Progenitor cell of endocrine pancreas (in vitro differentiated cells): ENCODE data around the gene BPIFB3. TPM values are rescaled to one million over a fixed set of nuclear protein-coding genes. Genes with fewer than 3 reads are reported as not detected.

Experiments used
- DNase-seq: peaks from one replicate; pipeline ENCODE4 v3.0.0; 2021; ENCODE audit warnings: low spot score; ENCODE audit not compliant: unreplicated experiment
- H3K27ac Mint-ChIP-seq: 2 replicates; pipeline ENCODE4 v1.8.0; 2021; ENCODE audit warnings: mild to moderate bottlenecking, moderate library complexity, mixed read lengths
- H3K27me3 Mint-ChIP-seq: 2 replicates; pipeline ENCODE4 v1.8.0; 2021; ENCODE audit warnings: mixed read lengths
- H3K36me3 Mint-ChIP-seq: 2 replicates; pipeline ENCODE4 v1.8.0; 2022; ENCODE audit warnings: mixed read lengths; ENCODE audit not compliant: insufficient read depth
- H3K4me1 Mint-ChIP-seq: 2 replicates; pipeline ENCODE4 v1.8.0; 2021; ENCODE audit warnings: low read depth, mixed read lengths
- H3K4me3 Mint-ChIP-seq: 2 replicates; pipeline ENCODE4 v1.8.0; 2021; ENCODE audit warnings: low read depth, mild to moderate bottlenecking, moderate library complexity, mixed read lengths
- H3K9me3 Mint-ChIP-seq: 2 replicates; pipeline ENCODE4 v1.8.0; 2021; ENCODE audit warnings: low read depth, mixed read lengths
- CTCF ChIP-seq: fragments of 200-600 bp; sonication (generic); IDR thresholded peaks from one replicate; pipeline ENCODE4 v1.5.0; 2021; ENCODE audit warnings: antibody characterized with exemption, mild to moderate bottlenecking; ENCODE audit not compliant: unreplicated experiment
- total RNA-seq: library from RNA; stranded (reverse); gene quantifications from 2 replicates; pipeline ENCODE4 v1.2.1, GENCODE V29; 2021

BPIFB3 gene
- total RNA-seq, 1 donor from 2014 or later, result not detected

GRCh38 chr20:33082546-33082945 is 28.8 kb downstream of the BPIFB3 start:
- DNase-seq, result no peak
- no peaks in the 10 kb centered on the region for H3K4me1 Mint-ChIP-seq
- TF ChIP-seq CTCF, result no peak
- no peak overlapping the region for H3K27ac Mint-ChIP-seq
- no peaks in the 10 kb centered on the region for H3K36me3 Mint-ChIP-seq
- H3K9me3 Mint-ChIP-seq, result no peaks in the 10 kb centered on the region
- no peak overlapping the region for H3K4me3 Mint-ChIP-seq
- H3K27me3 Mint-ChIP-seq, result peaks cover 12% of the 10 kb centered on the region

DNA sequence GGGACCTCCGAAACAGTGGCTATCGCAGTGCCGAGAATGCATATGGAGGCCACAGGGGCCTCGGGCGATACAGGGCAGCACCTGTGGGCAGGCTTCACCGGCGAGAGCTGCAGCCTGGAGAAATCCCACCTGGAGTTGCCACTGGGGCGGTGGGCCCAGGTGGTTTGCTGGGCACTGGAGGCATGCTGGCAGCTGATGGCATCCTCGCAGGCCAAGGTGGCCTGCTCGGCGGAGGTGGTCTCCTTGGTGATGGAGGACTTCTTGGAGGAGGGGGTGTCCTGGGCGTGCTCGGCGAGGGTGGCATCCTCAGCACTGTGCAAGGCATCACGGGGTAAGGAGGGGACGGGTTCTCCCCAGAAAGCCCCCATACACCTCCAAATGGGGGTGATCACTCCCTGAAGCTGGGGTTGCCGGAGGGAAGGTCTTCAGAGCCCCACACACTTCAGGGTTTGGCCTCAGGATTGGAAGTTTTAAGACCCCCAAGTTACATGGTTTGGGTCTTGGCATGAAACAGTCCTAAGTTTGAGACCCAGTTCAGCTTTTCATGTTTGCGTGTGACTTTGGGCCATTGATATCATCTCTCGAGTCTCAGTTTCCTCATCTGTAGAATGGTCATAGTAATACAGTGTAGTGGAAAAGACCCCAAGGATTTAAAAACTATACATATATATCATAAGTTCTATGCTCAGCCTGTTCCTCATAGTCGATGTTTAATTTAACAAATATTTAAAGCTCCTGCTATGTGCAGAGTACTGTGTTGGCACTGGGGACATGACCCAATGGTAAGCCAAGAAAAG is 30.0 kb downstream of the BPIFB3 start:
- TF ChIP-seq CTCF, result no peak
- no peak overlapping the region for H3K27ac Mint-ChIP-seq
- DNase-seq, result no peak
- peaks cover 15% of the 10 kb centered on the region for H3K27me3 Mint-ChIP-seq
- no peak overlapping the region for H3K4me3 Mint-ChIP-seq
- H3K9me3 Mint-ChIP-seq, result no peaks in the 10 kb centered on the region
- H3K36me3 Mint-ChIP-seq, result no peaks in the 10 kb centered on the region
- no peaks in the 10 kb centered on the region for H3K4me1 Mint-ChIP-seq

DNA sequence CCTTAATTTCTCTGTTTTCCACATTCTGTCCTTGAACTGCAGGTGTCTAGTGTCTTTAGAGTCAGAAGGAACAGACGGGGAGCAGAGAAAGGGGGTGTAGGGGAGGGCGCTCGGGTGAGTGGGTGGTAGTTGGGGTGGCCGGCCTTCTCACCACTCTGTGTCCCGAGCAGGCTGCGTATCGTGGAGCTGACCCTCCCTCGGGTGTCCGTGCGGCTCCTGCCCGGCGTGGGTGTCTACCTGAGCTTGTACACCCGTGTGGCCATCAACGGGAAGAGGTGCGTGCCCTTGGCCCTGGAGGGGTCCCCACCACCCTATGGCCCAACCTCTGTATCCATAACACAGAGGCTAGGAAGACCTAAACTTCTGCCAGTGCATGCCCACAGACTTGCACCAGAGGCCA is 31.0 kb downstream of the BPIFB3 start:
- no peak overlapping the region for H3K27ac Mint-ChIP-seq
- no peaks in the 10 kb centered on the region for H3K36me3 Mint-ChIP-seq
- TF ChIP-seq CTCF, result no peak
- no peak for DNase-seq
- H3K27me3 Mint-ChIP-seq, result peaks cover 15% of the 10 kb centered on the region
- H3K4me1 Mint-ChIP-seq, result no peaks in the 10 kb centered on the region
- H3K9me3 Mint-ChIP-seq, result no peaks in the 10 kb centered on the region
- H3K4me3 Mint-ChIP-seq, result no peak overlapping the region

GRCh38 chr20:33086052-33086722 is 32.5 kb downstream of the BPIFB3 start:
- no peak for TF ChIP-seq CTCF
- Mint-ChIP-seq H3K27ac (no peak overlapping the region), H3K4me1 (no peaks in the 10 kb centered on the region), H3K36me3 (no peaks in the 10 kb centered on the region), H3K9me3 (no peaks in the 10 kb centered on the region), H3K27me3 (peaks cover 9% of the 10 kb centered on the region), H3K4me3 (no peak overlapping the region)
- DNase-seq, result no peak

GRCh38 chr20:33091147-33091546 is 37.4 kb downstream of the BPIFB3 start:
- Mint-ChIP-seq H3K36me3 (no peaks in the 10 kb centered on the region), H3K27ac (no peak overlapping the region)

More at GRCh38 chr20:33091147-33091546, 37.4 kb downstream of the BPIFB3 start:
- TF ChIP-seq CTCF, result no peak
- Mint-ChIP-seq H3K4me3 (no peak overlapping the region), H3K4me1 (no peaks in the 10 kb centered on the region), H3K27me3 (peaks cover 9% of the 10 kb centered on the region), H3K9me3 (no peaks in the 10 kb centered on the region)
- no peak for DNase-seq
